Smooth muscle cell of trachea (primary cell): ENCODE results near the gene ZNF300. TPM values are rescaled to one million over a fixed set of nuclear protein-coding genes. Genes with fewer than 3 reads are reported as not detected.

Source experiments
- total RNA-seq: library from RNA; depleted of rRNA; stranded (reverse); fragments of >200 nt; gene quantifications from 2 replicates; pipeline ENCODE4 v1.2.1, GENCODE V29; 2014

The ZNF300 gene
- total RNA-seq, result 5.1 and 14.1 TPM in 2 replicates

GRCh38 chr5:150904479-150905311 lies at the start of gene ZNF300:
Gene ZNF300, minus strand, starts transcription at chr5:150904980. Its CDS starts 1,825 bp downstream, at chr5:150903155.

DNA sequence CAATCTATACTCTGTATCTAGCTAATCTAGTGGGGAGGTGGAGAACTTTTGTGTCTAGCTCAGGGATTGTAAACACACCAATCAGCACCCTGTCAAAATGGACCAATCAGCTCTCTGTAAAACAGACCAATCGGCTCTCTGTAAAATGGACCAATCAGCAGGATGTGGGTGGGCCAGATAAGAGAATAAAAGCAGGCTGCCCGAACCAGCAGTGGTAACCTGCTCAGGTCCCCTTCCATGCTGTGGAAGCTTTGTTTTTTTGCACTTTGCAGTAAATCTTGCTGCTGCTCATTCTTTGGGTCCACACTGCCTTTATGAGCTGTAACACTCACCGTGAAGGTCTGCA lies 58.5 kb downstream of the ZNF300 start, which contains the start of gene IRGM:
Gene IRGM (plus strand): TSS at position 214 of the 346 bp plus-strand sequence. CDS start 1,603 bp downstream, outside the sequence.

Other genes with a start within 250 kb of the ZNF300 start
- 0.44 and 1.5 TPM in 2 replicates for gene MYOZ3, start 243.7 kb downstream of the ZNF300 start, total RNA-seq
- 22.8 and 24.1 TPM in 2 replicates for gene RBM22, start 203.9 kb downstream of the ZNF300 start, total RNA-seq
- 72.0 and 72.9 TPM in 2 replicates for gene DCTN4, start 146.0 kb downstream of the ZNF300 start, total RNA-seq
- 49.2 and 62.0 TPM in 2 replicates for gene SMIM3, start 126.2 kb downstream of the ZNF300 start, total RNA-seq
- not detected in 2 replicates for gene IRGM, start 58.5 kb downstream of the ZNF300 start, total RNA-seq
- 7.6 and 18.4 TPM in 2 replicates for gene GPX3, start 115.6 kb upstream of the ZNF300 start, total RNA-seq
- gene TNIP1, start 176.1 kb upstream of the ZNF300 start, total RNA-seq, result 56.0 and 87.7 TPM in 2 replicates